ENCODE measurements around the gene OR1J1. TPM values are rescaled to one million over a fixed set of nuclear protein-coding genes. Genes with fewer than 3 reads are reported as not detected.

OR1J1 gene
- not detected for polyA plus RNA-seq (ENCODE audit: insufficient read length)

GRCh38 chr9:122477826-122478225, at the start of gene OR1J1:
Gene OR1J1, minus strand, starts transcription at chr9:122477926. Its CDS starts 0 bp downstream, at chr9:122477926.
- no peak for DNase-seq (ENCODE audit: low read depth)

GRCh38 chr9:122527193-122527592, 49.5 kb upstream of the OR1J1 start, which contains the start of gene OR1N1:
Gene OR1N1, minus strand, starts transcription at chr9:122527293. Its CDS starts 0 bp downstream, at chr9:122527293.
- DNase-seq (ENCODE audit: low read depth): no peak

GRCh38 chr9:122526602-122527001, 48.9 kb upstream of the OR1J1 start:
- no peak for DNase-seq (ENCODE audit: low read depth)

- DNase-seq (ENCODE audit: low read depth): no peak
These were observed 41.6 kb upstream of the OR1J1 start for GRCh38 chr9:122519376-122519775.

GRCh38 chr9:122518841-122519240, 41.1 kb upstream of the OR1J1 start, which contains the start of gene OR1J4:
Gene OR1J4, plus strand, starts transcription at chr9:122519141. Its CDS starts 0 bp downstream, at chr9:122519141.
- DNase-seq (ENCODE audit: low read depth): no peak

GRCh38 chr9:122518226-122518625, 40.5 kb upstream of the OR1J1 start:
- no peak for DNase-seq (ENCODE audit: low read depth)

- DNase-seq (ENCODE audit: low read depth): no peak
These were observed 32.8 kb upstream of the OR1J1 start, which contains the start of gene OR1J2 for GRCh38 chr9:122510502-122510901. Gene OR1J2, plus strand, starts transcription at chr9:122510802. Its CDS starts 0 bp downstream, at chr9:122510802.

GRCh38 chr9:122506964-122507363, 29.2 kb upstream of the OR1J1 start:
- DNase-seq (ENCODE audit: low read depth): no peak

GRCh38 chr9:122498883-122499288, 21.2 kb upstream of the OR1J1 start:
- no peak for DNase-seq (ENCODE audit: low read depth)

- DNase-seq (ENCODE audit: low read depth): no peak
These were observed 1.3 kb upstream of the OR1J1 start for GRCh38 chr9:122479062-122479461.

GRCh38 chr9:122477346-122477745, 380 bp downstream of the OR1J1 start:
- no peak for DNase-seq (ENCODE audit: low read depth)

- no peak for DNase-seq (ENCODE audit: low read depth)
These were observed 2.0 kb downstream of the OR1J1 start for GRCh38 chr9:122475717-122476116.

GRCh38 chr9:122474561-122474960, 3.2 kb downstream of the OR1J1 start:
- no peak for DNase-seq (ENCODE audit: low read depth)

GRCh38 chr9:122468735-122469134, 9.0 kb downstream of the OR1J1 start:
- DNase-seq (ENCODE audit: low read depth): no peak

GRCh38 chr9:122466456-122466855, 11.3 kb downstream of the OR1J1 start:
- DNase-seq (ENCODE audit: low read depth): no peak

- peak; percentile 28 for DNase-seq (ENCODE audit: low read depth)
These were observed 12.8 kb downstream of the OR1J1 start for GRCh38 chr9:122464633-122465567.

- no peak for DNase-seq (ENCODE audit: low read depth)
These were observed 13.7 kb downstream of the OR1J1 start for GRCh38 chr9:122463828-122464632.

- no peak for DNase-seq (ENCODE audit: low read depth)
These were observed 19.9 kb downstream of the OR1J1 start for GRCh38 chr9:122457787-122458186.

GRCh38 chr9:122456123-122456522, 21.6 kb downstream of the OR1J1 start:
- DNase-seq (ENCODE audit: low read depth): no peak

- no peak for DNase-seq (ENCODE audit: low read depth)
These were observed 24.0 kb downstream of the OR1J1 start for GRCh38 chr9:122453677-122454135.

- DNase-seq (ENCODE audit: low read depth): no peak
These were observed 30.8 kb downstream of the OR1J1 start for GRCh38 chr9:122446819-122447484.
